NCI-H2171 treated with DMSO at 0.1 percent for 48 hours (cell line): ENCODE results near the gene RSPH3.
"Not testable (repeated sequence)": the region's sequence is repeated elsewhere in the genome, so short reads cannot be mapped to it uniquely, and the experiment has no call there.

Experiments used
- DNase-seq: peaks from one replicate; lab custom pipeline; 2025; lab: John Stamatoyannopoulos, UW

Gene RSPH3

GRCh38 chr6:158999666-159000403 lies at the start of gene RSPH3:
RSPH3 (minus strand) TSS chr6:159000202; CDS start chr6:158999550, 652 bp downstream.
- DNase-seq = peak; percentile 95

GRCh38 chr6:159047891-159048685 lies 48.1 kb upstream of the RSPH3 start:
- no peak for DNase-seq

DNA sequence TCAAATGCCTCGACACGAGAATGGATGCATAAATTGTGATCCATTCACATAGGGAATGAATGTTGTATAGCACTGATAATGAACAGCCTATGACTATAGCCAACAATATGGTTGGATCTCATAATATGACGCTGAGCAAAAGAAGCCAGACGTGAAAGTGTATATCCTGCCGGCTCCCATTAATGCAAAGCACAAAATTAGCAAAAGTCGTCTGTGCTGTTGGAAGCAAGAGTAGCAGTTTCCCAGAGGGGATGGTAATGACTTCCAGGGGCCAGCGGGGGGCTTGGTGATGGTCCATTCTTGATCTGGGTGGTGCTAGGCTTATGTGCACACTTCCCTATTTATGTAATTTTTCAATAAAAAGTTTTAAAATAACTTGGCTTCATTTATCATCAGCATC lies 45.8 kb upstream of the RSPH3 start:
- DNase-seq = no peak

- DNase-seq = peak; percentile 74
Measured at GRCh38 chr6:159044899-159045727, 45.1 kb upstream of the RSPH3 start, which contains the start of gene TAGAP. TAGAP (minus strand) TSS chr6:159044991; CDS start chr6:159044146, 845 bp downstream.

- DNase-seq = no peak
Measured at GRCh38 chr6:159043947-159044346, 43.9 kb upstream of the RSPH3 start.

DNA sequence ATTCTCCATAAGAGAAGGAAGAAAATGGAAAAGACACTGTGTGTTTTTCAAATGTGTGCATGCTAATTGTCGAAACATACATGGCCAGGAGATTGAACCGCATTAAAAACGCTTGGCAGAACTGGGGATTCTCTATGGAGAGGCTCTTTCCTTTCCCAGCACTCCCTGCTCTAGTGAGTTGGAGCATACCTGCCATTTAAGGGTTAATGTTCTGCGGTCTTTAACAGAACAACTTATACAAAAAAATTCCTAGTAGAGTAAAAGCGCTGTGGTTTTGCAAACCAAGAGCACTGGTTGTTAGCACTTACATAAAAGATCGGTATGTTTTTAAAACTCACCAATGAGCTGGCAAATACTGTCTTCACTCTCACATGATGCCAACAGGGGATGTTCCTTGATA lies 43.2 kb upstream of the RSPH3 start:
- no peak for DNase-seq

DNA sequence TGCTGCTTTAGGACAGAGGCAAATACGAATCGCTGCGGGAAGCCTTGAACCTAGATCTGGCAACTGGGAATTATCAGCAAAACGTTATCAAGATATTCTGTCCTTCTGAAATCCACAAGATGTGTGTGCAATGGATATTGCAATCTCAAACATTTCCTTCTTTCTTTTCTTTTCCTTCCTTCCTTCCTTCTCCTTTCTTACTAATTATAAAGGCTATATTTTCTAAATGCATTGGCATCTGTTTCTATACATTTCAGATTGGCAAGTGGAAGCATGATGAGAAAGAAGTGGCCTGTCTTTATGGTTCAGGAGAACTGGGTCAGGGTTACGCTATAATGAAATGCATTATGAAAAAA lies 42.8 kb upstream of the RSPH3 start:
- DNase-seq = no peak

GRCh38 chr6:159042003-159042825 lies 42.2 kb upstream of the RSPH3 start:
- DNase-seq = peak; percentile 77

DNA sequence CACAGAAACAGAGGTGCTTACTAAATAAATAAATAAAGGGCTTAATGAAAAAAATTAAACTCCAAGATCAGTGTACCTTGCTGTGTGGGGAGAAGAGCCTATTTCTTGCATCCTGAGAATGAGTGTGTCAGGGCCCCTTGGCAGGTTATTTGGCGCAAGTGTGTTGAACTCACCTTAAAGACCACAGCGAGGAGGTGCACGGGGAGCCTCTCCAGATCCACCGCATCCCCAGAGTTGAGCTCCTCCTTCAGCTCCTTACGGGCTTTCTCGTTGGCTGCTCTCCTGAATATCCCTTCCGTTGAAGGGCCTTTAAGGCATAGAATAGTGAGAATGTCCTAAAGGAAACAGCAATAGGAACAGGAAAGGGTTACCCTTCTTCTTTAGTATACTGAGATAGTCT lies 41.2 kb upstream of the RSPH3 start:
- no peak for DNase-seq

GRCh38 chr6:159039885-159040258 lies 39.9 kb upstream of the RSPH3 start:
- no peak for DNase-seq

DNA sequence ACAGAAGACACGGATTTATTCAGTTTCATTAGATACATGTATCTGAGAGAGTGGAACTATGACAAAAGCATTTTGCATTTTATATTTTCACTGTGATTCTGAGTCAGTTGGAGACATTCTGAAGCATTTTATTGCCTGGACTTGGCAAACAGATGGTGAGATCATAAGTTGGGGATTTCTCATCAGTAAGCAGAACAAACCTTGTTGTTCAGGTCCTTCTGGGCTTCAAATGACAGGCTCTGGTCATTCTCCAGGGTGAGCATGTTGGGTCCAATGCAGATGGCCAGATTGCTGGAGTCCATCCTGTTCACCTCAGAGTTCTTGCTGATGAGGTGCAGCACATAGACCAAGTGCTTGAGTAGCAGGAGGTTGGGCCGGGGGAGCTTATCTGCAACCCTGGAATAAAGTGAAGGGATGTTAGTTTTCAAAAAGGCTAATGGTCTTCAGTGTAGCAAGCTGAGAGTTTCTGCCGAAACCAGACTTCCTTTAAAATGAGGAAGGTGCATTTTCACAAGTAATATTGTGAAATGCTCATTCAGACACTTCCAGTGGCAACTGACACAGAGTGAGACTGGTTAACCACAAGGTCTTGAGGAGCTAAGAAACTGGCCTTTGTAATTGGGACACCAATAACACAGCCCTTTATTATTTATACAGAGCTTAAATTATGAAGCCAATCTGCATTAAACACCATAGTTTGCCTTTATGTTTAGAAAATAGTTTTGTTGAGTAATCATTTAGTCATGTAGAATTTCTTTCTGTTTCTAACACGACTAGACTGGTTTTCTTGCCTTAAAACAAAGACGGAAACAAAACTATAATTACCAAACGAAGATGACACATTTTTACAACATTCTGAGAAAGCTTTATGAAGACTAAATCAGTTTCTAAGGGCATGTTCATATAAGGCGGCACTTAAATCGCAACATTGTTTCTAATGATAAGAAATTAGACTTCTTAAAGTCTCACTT lies 39.2 kb upstream of the RSPH3 start:
- DNase-seq = no peak

- not testable (repeated sequence) for DNase-seq
Measured at GRCh38 chr6:159038318-159038717, 38.3 kb upstream of the RSPH3 start.

- no peak for DNase-seq
Measured at GRCh38 chr6:159037756-159038290, 37.8 kb upstream of the RSPH3 start.

GRCh38 chr6:159036673-159037072 lies 36.7 kb upstream of the RSPH3 start:
- no peak for DNase-seq

- no peak for DNase-seq
Measured at GRCh38 chr6:159035891-159036290, 35.9 kb upstream of the RSPH3 start.

GRCh38 chr6:159033160-159034049 lies 33.4 kb upstream of the RSPH3 start:
- no peak for DNase-seq

DNA sequence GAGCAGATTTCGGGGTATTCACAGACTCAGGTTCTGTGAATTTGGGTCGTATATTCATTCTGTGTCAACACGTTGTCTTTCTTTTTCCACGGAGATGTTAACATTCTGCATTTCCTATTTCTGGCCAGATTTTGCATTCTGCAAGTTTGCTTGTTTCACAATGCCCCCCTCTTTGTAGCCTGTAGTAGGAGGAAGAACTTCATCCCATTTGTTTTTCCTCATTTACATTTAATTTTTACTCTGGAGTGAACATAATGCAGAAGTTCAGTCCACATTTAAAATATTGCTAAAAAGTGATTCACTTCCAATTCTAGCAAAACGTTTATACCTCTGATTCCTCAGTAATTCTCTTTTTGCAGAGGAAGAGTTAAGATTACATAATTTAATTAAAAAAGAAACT lies 31.8 kb upstream of the RSPH3 start:
- DNase-seq = no peak

DNA sequence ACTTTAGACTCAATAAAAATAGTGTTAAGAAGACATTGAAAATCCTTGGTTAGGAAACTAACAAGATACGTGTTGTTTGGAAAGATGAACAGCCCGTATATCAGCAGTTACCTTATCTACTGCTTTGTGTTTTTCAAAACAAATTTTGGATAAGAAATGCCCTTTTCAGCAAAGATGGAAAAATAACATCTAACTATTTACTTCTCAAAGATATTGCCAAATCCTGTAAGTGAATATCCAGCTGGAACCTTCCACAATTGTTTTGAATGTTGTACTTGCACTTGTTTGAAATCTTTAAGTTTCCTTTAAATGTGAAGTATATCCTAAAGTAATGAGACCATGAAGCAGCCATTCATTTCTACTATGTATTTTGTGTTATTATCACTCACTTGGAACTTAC lies 30.2 kb upstream of the RSPH3 start:
- DNase-seq = no peak

DNA sequence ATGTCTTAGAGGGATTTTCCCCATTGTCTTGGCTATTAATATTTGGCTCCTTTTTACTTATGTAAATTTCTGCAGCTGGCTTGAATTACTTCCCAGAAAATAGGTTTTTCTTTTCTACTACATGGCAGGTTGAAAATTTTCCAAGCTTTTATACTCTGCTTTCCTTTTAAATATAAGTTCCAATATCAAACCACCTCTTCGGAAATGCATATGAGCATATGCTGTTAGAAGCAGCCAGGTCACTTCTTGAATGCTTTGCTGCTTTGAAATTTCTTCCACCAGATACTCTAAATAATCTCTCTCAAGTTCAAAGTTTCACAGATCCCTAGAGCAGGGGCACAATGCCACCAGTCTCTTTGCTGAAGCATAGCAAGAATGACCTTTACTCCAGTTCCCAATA lies 25.2 kb upstream of the RSPH3 start:
- DNase-seq = not testable (repeated sequence)
